BJ (cell line): Measurements from ENCODE around the gene GRIK3. TPM values are rescaled to one million over a fixed set of nuclear protein-coding genes. Genes with fewer than 3 reads are reported as not detected.

ENCODE experiments used
- CTCF ChIA-PET: fragments of 350-600 bp; formaldehyde crosslinking; extraction: SDS; loops from one replicate; lab custom pipeline; 2021; ENCODE audit warnings: antibody characterized with exemption, inconsistent platforms; lab: Yijun Ruan, JAX
- POLR2A ChIA-PET: fragments of 300-600 bp; sonication (Branson Sonifier 250); formaldehyde crosslinking; extraction: SDS; loops from one replicate; lab custom pipeline; 2021; ENCODE audit warnings: antibody characterized with exemption; lab: Charles Lee
- DNase-seq: peaks from one replicate; pipeline ENCODE4 v3.0.0-alpha.2; 2011; ENCODE audit warnings: low read depth
- H3K27me3 ChIP-seq: 2 replicates; pipeline ENCODE4 v1.6.0; 2011; ENCODE audit warnings: low read length; ENCODE audit not compliant: control insufficient read depth, insufficient read depth
- H3K36me3 ChIP-seq: 2 replicates; pipeline ENCODE4 v1.5.1; 2011; ENCODE audit warnings: low read length; ENCODE audit not compliant: control insufficient read depth, insufficient read depth
- H3K4me3 ChIP-seq: 2 replicates; pipeline ENCODE4 v1.5.1; 2011; ENCODE audit warnings: low read depth, mild to moderate bottlenecking, control low read depth, low read length
- polyA plus RNA-seq: library from polyadenylated mRNA; depleted of rRNA; stranded (reverse); fragments of >200 nt; gene quantifications from 2 replicates; pipeline ENCODE4 v1.2.3, GENCODE V29; 2011
- TF ChIP-seq, protein P1 (sequence below): IDR thresholded peaks from 2 replicates; pipeline ENCODE4 v1.5.1; 2011; ENCODE audit warnings: low read depth, mild to moderate bottlenecking, control low read depth, inconsistent platforms, low read length, moderate library complexity; ENCODE audit not compliant: insufficient read depth

Gene GRIK3
- polyA plus RNA-seq, 1 experiment, result not detected

DNA sequence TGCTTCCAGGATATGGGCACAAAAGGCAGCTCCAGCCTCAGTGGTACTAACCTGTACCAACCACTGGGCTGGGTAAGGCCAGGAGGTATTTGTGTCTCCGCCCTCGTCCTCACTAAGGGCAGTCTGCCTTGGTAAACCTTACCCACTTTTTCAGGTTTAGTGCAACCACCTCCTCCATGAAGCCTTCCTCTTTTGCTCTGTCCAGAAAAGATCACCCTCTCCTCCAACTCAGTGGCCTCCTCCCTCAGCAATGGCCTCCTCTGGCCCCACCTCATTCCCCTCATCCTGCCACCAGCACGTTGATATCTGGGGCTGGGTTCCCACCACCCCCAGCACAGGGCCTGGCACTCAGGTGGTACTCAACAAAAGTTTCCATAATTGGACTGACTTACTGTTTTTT is 161.5 kb downstream of the GRIK3 start:
- POLR2A ChIA-PET, result no interaction called here
- CTCF ChIA-PET, result no interaction called here
- Histone ChIP-seq H3K27me3 (no peaks in the 10 kb centered on the region), H3K36me3 (no peaks in the 10 kb centered on the region), H3K4me3 (no peak overlapping the region)
- DNase-seq, result no peak
- TF ChIP-seq, protein P1, sequence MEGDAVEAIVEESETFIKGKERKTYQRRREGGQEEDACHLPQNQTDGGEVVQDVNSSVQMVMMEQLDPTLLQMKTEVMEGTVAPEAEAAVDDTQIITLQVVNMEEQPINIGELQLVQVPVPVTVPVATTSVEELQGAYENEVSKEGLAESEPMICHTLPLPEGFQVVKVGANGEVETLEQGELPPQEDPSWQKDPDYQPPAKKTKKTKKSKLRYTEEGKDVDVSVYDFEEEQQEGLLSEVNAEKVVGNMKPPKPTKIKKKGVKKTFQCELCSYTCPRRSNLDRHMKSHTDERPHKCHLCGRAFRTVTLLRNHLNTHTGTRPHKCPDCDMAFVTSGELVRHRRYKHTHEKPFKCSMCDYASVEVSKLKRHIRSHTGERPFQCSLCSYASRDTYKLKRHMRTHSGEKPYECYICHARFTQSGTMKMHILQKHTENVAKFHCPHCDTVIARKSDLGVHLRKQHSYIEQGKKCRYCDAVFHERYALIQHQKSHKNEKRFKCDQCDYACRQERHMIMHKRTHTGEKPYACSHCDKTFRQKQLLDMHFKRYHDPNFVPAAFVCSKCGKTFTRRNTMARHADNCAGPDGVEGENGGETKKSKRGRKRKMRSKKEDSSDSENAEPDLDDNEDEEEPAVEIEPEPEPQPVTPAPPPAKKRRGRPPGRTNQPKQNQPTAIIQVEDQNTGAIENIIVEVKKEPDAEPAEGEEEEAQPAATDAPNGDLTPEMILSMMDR, result no peak

DNA sequence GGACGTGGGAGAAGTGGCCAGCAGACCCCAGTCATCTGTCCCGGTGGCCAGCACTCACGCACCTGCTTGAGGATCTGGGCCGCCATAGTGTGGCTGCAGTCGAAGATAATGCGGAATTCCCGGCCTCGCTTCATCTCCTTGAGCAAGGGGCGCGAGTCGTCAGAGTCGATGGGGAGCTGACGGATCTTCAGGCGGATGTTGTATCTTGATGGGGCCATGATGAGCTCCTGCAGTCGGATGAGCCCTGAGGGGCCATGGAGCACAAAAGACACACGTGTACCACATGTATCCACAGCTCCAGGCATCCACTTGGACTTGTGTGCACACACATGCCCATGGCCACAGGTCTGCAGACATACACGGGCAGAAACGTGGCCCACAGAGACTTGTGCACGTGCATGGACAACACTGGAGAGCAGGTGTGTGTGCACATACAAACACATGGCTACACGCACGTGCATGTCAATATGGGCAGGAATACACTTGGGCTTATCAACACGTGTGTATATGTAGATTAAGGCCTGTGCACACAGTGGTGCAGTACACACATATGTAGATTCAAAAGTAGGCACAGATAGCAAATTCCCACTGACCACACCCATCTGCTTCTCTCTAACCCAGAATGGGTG is 162.1 kb downstream of the GRIK3 start:
- DNase-seq, result no peak
- no peak overlapping the region for H3K4me3 ChIP-seq
- ChIA-PET CTCF (no interaction called here), POLR2A (no interaction called here)
- no peaks in the 10 kb centered on the region for H3K36me3 ChIP-seq
- no peaks in the 10 kb centered on the region for H3K27me3 ChIP-seq
- TF ChIP-seq, protein P1, result no peak

DNA sequence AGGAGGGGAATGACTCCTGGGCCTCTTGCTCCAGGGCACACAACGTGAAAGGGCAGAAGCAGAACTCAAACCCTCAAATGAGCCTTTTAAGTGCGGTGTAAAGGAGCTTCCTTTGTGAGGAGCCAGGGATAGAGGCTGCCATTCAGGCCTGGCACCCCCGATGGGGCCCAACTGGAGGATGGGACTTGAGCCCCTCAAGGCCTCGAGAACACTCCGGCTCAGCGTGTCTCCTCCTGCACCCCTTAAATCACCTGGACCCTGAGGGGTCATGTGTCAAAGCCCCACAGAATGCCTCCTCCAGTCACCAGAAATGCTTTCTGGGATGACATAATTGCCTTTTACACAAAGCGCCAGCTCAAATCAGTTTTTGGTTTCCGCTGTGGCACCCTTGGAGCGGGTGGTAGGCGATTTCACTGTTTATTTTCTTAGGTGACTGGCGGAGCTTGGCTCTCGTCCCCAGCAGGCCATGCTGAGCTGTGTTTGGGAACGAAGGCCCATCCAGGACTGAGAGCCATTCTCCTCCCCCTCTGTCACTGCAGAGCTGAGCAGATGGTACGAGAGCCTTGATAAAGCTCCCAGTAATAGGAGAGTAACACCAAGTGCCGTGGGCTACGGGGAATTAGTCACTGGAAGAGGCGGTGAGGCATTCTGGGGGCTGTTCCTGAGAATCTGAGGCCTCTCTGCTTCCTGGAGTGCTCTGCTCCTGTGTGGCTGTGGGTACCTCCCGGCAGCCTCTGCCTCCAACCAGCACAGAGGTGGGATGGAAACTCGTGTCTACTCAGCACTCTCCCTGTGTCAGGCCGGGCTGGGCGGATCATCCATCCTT is 163.0 kb downstream of the GRIK3 start:
- Histone ChIP-seq H3K4me3 (no peak overlapping the region), H3K27me3 (no peaks in the 10 kb centered on the region), H3K36me3 (no peaks in the 10 kb centered on the region)
- TF ChIP-seq, protein P1, result no peak
- no peak for DNase-seq
- ChIA-PET CTCF (no interaction called here), POLR2A (no interaction called here)

DNA sequence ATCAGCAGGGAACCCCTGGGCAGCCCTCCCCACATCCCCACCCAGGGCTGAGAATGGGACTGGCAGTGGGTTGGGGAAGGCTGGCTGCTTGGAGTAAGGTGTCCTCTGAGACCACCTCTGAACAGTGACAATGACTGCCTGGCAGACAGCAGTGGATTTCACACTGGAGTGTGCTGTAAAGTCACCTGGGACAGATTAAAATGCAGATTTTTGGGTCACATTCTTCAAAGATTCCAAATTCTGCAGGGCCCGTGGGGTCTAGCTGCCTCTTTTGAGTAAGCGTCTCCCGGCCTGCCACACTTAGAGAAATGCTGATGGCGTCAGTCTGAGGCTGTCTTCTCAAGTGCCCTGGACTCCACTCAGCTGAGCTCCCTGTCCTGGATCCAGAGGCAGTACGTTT is 164.5 kb downstream of the GRIK3 start:
- POLR2A ChIA-PET, result no interaction called here
- CTCF ChIA-PET, result no interaction called here
- H3K27me3 ChIP-seq, result no peaks in the 10 kb centered on the region
- no peak for DNase-seq
- H3K36me3 ChIP-seq, result no peaks in the 10 kb centered on the region
- no peak overlapping the region for H3K4me3 ChIP-seq
- TF ChIP-seq, protein P1, result no peak

DNA sequence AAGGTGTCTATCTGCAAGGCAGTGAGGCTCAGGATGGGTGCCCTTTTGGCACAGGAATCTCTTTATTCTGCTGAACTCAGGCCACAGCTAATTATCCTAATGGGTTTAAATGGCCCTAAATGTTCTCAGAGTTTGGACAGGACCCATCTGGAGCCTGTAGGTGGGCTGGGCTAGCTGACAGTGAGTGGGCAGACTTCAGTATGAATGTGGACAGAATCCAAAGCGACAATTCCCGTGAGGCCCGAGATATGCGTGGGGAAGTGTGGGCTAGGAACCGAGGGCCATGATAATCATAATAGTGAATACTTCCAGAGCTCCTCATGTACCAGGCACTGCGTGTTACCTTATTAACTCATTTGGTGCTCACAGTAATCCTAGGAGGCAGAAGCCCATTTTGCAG is 165.3 kb downstream of the GRIK3 start:
- CTCF ChIA-PET, result no interaction called here
- POLR2A ChIA-PET, result no interaction called here

More for the DNA sequence above, 165.3 kb downstream of the GRIK3 start:
- DNase-seq, result no peak
- TF ChIP-seq, protein P1, result no peak
- no peak overlapping the region for H3K4me3 ChIP-seq
- no peaks in the 10 kb centered on the region for H3K36me3 ChIP-seq
- no peaks in the 10 kb centered on the region for H3K27me3 ChIP-seq
